Astrocyte (in vitro differentiated cells and primary cell): Measurements from ENCODE around the gene EYS. TPM values are rescaled to one million over a fixed set of nuclear protein-coding genes. Genes with fewer than 3 reads are reported as not detected.

Source experiments
- DNase-seq: peaks from one replicate; pipeline ENCODE4 v3.0.0-alpha.2; 2010; ENCODE audit warnings: low read depth
- FAIRE-seq: peaks from 2 replicates; lab custom pipeline; 2011; peaks lifted over from hg19 to GRCh38; lab: Jason Lieb, UNC
- H2AFZ ChIP-seq: 2 replicates; pipeline ENCODE4 v1.6.0; 2012; ENCODE audit warnings: low read depth, low read length, inconsistent platforms
- H3K27ac ChIP-seq: 2 replicates; pipeline ENCODE4 v1.5.1; 2011; ENCODE audit warnings: low read depth, low read length, inconsistent platforms
- H3K27me3 ChIP-seq: 2 replicates; pipeline ENCODE4 v1.6.0; 2011; ENCODE audit warnings: low read length, inconsistent platforms; ENCODE audit not compliant: insufficient read depth
- H3K36me3 ChIP-seq: 2 replicates; pipeline ENCODE4 v1.5.1; 2011; ENCODE audit warnings: low read length, inconsistent platforms; ENCODE audit not compliant: insufficient read depth
- H3K4me1 ChIP-seq: 2 replicates; pipeline ENCODE4 v1.5.1; 2011; ENCODE audit warnings: low read length, inconsistent platforms; ENCODE audit not compliant: insufficient read depth
- H3K4me2 ChIP-seq: 2 replicates; pipeline ENCODE4 v1.6.0; 2012; ENCODE audit warnings: low read length, inconsistent platforms
- H3K4me3 ChIP-seq: 2 replicates; pipeline ENCODE4 v1.5.1; 2011; ENCODE audit warnings: low read depth, mild to moderate bottlenecking, low read length, inconsistent platforms; ENCODE audit not compliant: insufficient read depth
- H3K79me2 ChIP-seq: 2 replicates; pipeline ENCODE4 v1.6.0; 2012; ENCODE audit warnings: mild to moderate bottlenecking, low read length, inconsistent platforms; ENCODE audit not compliant: insufficient read depth
- H3K9ac ChIP-seq: 2 replicates; pipeline ENCODE4 v1.6.0; 2012; ENCODE audit warnings: mild to moderate bottlenecking, low read length, inconsistent platforms
- H3K9me3 ChIP-seq: 2 replicates; pipeline ENCODE4 v1.5.1; 2012; ENCODE audit warnings: low read depth, mild to moderate bottlenecking, low read length, inconsistent platforms; ENCODE audit not compliant: insufficient read depth
- H4K20me1 ChIP-seq: 2 replicates; pipeline ENCODE4 v1.6.0; 2012; ENCODE audit warnings: low read length, inconsistent platforms; ENCODE audit not compliant: insufficient read depth
- H3K27ac Mint-ChIP-seq: one replicate; pipeline ENCODE4 v1.8.0; 2021; ENCODE audit warnings: mild to moderate bottlenecking, mixed read lengths; ENCODE audit not compliant: unreplicated experiment
- H3K27me3 Mint-ChIP-seq: one replicate; pipeline ENCODE4 v1.8.0; 2021; ENCODE audit warnings: low read depth, mixed read lengths; ENCODE audit not compliant: unreplicated experiment
- H3K36me3 Mint-ChIP-seq: one replicate; pipeline ENCODE4 v1.8.0; 2021; ENCODE audit warnings: low read depth, mixed read lengths; ENCODE audit not compliant: unreplicated experiment
- H3K4me1 Mint-ChIP-seq: one replicate; pipeline ENCODE4 v1.8.0; 2021; ENCODE audit warnings: low read depth, mixed read lengths; ENCODE audit not compliant: unreplicated experiment
- H3K4me3 Mint-ChIP-seq: one replicate; pipeline ENCODE4 v1.8.0; 2021; ENCODE audit warnings: mild to moderate bottlenecking, moderate library complexity, mixed read lengths; ENCODE audit not compliant: unreplicated experiment
- H3K9me3 Mint-ChIP-seq: one replicate; pipeline ENCODE4 v1.8.0; 2021; ENCODE audit warnings: mild to moderate bottlenecking, mixed read lengths; ENCODE audit not compliant: unreplicated experiment
- CTCF ChIP-seq: IDR thresholded peaks from 2 replicates; pipeline ENCODE4 v1.5.1; 2011; ENCODE audit warnings: low read depth, mild to moderate bottlenecking, inconsistent platforms, low read length, moderate library complexity; ENCODE audit not compliant: insufficient read depth
- EZH2 ChIP-seq: IDR thresholded peaks from 2 replicates; pipeline ENCODE4 v1.6.1; 2012; ENCODE audit warnings: mild to moderate bottlenecking, low read length, inconsistent platforms; ENCODE audit not compliant: insufficient read depth
- total RNA-seq: library from RNA; stranded (reverse); gene quantifications from 2 replicates; pipeline ENCODE4 v1.2.1, GENCODE V29; 2021

The EYS gene
- total RNA-seq, 1 donor from 2014 or later: 0.16 TPM

GRCh38 chr6:64750910-64751309, 956.1 kb downstream of the EYS start:
- Histone ChIP-seq H3K27ac (no peak overlapping the region), H3K79me2 (no peaks in the 10 kb centered on the region), H3K36me3 (no peaks in the 10 kb centered on the region), H3K4me1 (no peaks in the 10 kb centered on the region), H3K27me3 (no peaks in the 10 kb centered on the region), H2AFZ (no peak overlapping the region), H3K4me3 (no peak overlapping the region), H3K4me2 (no peak overlapping the region), H3K9me3 (peaks cover 6% of the 10 kb centered on the region), H3K9ac (no peak overlapping the region), H4K20me1 (no peaks in the 10 kb centered on the region)
- no peaks in the 10 kb centered on the region for H3K9me3 Mint-ChIP-seq
- H3K27me3 Mint-ChIP-seq: no peaks in the 10 kb centered on the region
- no peak overlapping the region for H3K27ac Mint-ChIP-seq
- no peaks in the 10 kb centered on the region for H3K36me3 Mint-ChIP-seq
- H3K4me1 Mint-ChIP-seq: no peaks in the 10 kb centered on the region
- no peak overlapping the region for H3K4me3 Mint-ChIP-seq
- TF ChIP-seq CTCF (no peak), EZH2 (no peak)
- DNase-seq: no peak
- no peak for FAIRE-seq

- FAIRE-seq: no peak
Observed at GRCh38 chr6:64737418-64737817, 969.6 kb downstream of the EYS start.

More at GRCh38 chr6:64737418-64737817, 969.6 kb downstream of the EYS start:
- Mint-ChIP-seq H3K27me3 (no peaks in the 10 kb centered on the region), H3K36me3 (no peaks in the 10 kb centered on the region), H3K4me1 (no peaks in the 10 kb centered on the region), H3K9me3 (no peaks in the 10 kb centered on the region), H3K27ac (no peak overlapping the region), H3K4me3 (no peak overlapping the region)
- H3K4me3 ChIP-seq: no peak overlapping the region
- no peak overlapping the region for H3K27ac ChIP-seq
- no peaks in the 10 kb centered on the region for H3K36me3 ChIP-seq
- no peaks in the 10 kb centered on the region for H4K20me1 ChIP-seq
- DNase-seq: no peak
- H2AFZ ChIP-seq: no peak overlapping the region
- no peaks in the 10 kb centered on the region for H3K9me3 ChIP-seq
- no peak for TF ChIP-seq EZH2
- TF ChIP-seq CTCF: no peak
- no peaks in the 10 kb centered on the region for H3K4me1 ChIP-seq
- no peaks in the 10 kb centered on the region for H3K27me3 ChIP-seq
- no peak overlapping the region for H3K4me2 ChIP-seq
- H3K79me2 ChIP-seq: no peaks in the 10 kb centered on the region
- no peak overlapping the region for H3K9ac ChIP-seq
